Endothelial cell of umbilical vein (primary cell): ENCODE measurements around the gene SLC2A4. TPM values are rescaled to one million over a fixed set of nuclear protein-coding genes. Genes with fewer than 3 reads are reported as not detected.
A peak's percentile ranks its signal among the peaks of the same experiment; 100 is the strongest.

Experiments used
- BruUV-seq: library from RNA; stranded (reverse); fragments of 400-500 nt; replicated peaks from 2 replicates; lab custom pipeline; 2021; lab: Mats Ljungman, UMichigan
- CTCF ChIA-PET: fragments of 300-600, 350-600 bp; sonication (Branson Sonifier 250); formaldehyde crosslinking; loops from one replicate; lab custom pipeline; 2021; ENCODE audit warnings: antibody characterized with exemption, inconsistent platforms; lab: Charles Lee
- POLR2A ChIA-PET: fragments of 300-600, 350-600 bp; sonication (Branson Sonifier 250); formaldehyde crosslinking; loops from one replicate; lab custom pipeline; 2021; ENCODE audit warnings: antibody characterized with exemption, inconsistent platforms; lab: Charles Lee
- DNase-seq: peaks from one replicate; pipeline ENCODE4 v3.0.0-alpha.2; 2011; ENCODE audit warnings: low read depth, low spot score
- FAIRE-seq: peaks from 2 replicates; lab custom pipeline; 2011; peaks lifted over from hg19 to GRCh38; lab: Jason Lieb, UNC
- H2AFZ ChIP-seq: 2 replicates; pipeline ENCODE4 v1.6.0; 2012; ENCODE audit warnings: low read depth, low read length, control low read depth, inconsistent platforms
- H3K27ac ChIP-seq: 2 replicates; pipeline ENCODE4 v1.5.1; 2011; ENCODE audit warnings: low read depth, mild to moderate bottlenecking, control low read depth, low read length, moderate library complexity; ENCODE audit not compliant: insufficient read depth
- H3K27me3 ChIP-seq, 2 experiments: 2 replicates each; pipeline versions ENCODE4 v1.6.0 to v1.6.1; 2011; ENCODE audit warnings: low read length in 2 of 2, mixed read lengths in 1 of 2; ENCODE audit not compliant: control insufficient read depth in 2 of 2, insufficient read depth in 2 of 2
- H3K36me3 ChIP-seq, 2 experiments: 2 replicates in 1 of 2; 3 replicates in 1 of 2; pipeline ENCODE4 v1.5.1; 2011; ENCODE audit warnings: low read length in 2 of 2, mild to moderate bottlenecking in 1 of 2, moderate library complexity in 1 of 2; ENCODE audit not compliant: control insufficient read depth in 2 of 2, insufficient read depth in 2 of 2; ENCODE audit errors: extremely low read depth in 1 of 2
- H3K4me1 ChIP-seq: 3 replicates; pipeline ENCODE4 v1.5.1; 2011; ENCODE audit warnings: mild to moderate bottlenecking, low read length; ENCODE audit not compliant: control insufficient read depth, insufficient read depth; ENCODE audit errors: extremely low read depth
- H3K4me2 ChIP-seq: 2 replicates; pipeline ENCODE4 v1.6.1; 2011; ENCODE audit warnings: low read length, control low read depth, mixed read lengths; ENCODE audit not compliant: insufficient read depth
- H3K4me3 ChIP-seq, 3 experiments: fragments of 200-600 bp in 1 of 3; sonication (generic), shearing (Covaris generic) in 1 of 3; replicated peaks in 1 of 3; 2 replicates each; pipeline ENCODE4 v1.5.1; 2011 to 2016; ENCODE audit warnings: control low read depth in 3 of 3, low read length in 3 of 3, mild to moderate bottlenecking in 2 of 3, inconsistent platforms in 1 of 3, low read depth in 1 of 3, moderate library complexity in 1 of 3; ENCODE audit not compliant: insufficient read depth in 1 of 3
- H3K79me2 ChIP-seq: 2 replicates; pipeline ENCODE4 v1.6.0; 2012; ENCODE audit warnings: low read length, inconsistent platforms; ENCODE audit not compliant: control insufficient read depth, insufficient read depth
- H3K9ac ChIP-seq: replicated peaks from 2 replicates; pipeline ENCODE3; 2011; ENCODE audit warnings: low read length, control low read depth; ENCODE audit not compliant: insufficient read depth; ENCODE audit errors: extremely low read depth
- H3K9me1 ChIP-seq: replicated peaks from 3 replicates; pipeline ENCODE4 v1.6.0; 2011; ENCODE audit warnings: mild to moderate bottlenecking, low read length; ENCODE audit not compliant: control insufficient read depth, insufficient read depth; ENCODE audit errors: extremely low read depth
- H3K9me3 ChIP-seq: replicated peaks from 2 replicates; pipeline ENCODE4 v1.5.1; 2012; ENCODE audit warnings: low read length, inconsistent platforms; ENCODE audit not compliant: control insufficient read depth, insufficient read depth
- H4K20me1 ChIP-seq: replicated peaks from 2 replicates; pipeline ENCODE3; 2011; ENCODE audit warnings: mild to moderate bottlenecking, low read length; ENCODE audit not compliant: control insufficient read depth, insufficient read depth; ENCODE audit errors: extremely low read depth
- CTCF ChIP-seq, 2 donors: IDR thresholded peaks; 1 replicate in 1 of 2; 2 replicates in 1 of 2; pipeline ENCODE4 v1.5.1; 2011; ENCODE audit warnings: low read length in 2 of 2, mild to moderate bottlenecking in 2 of 2, moderate library complexity in 2 of 2, control low read depth in 1 of 2, inconsistent platforms in 1 of 2, low read depth in 1 of 2; ENCODE audit not compliant: insufficient read depth in 1 of 2; ENCODE audit errors: extremely low read depth in 1 of 2
- EZH2 ChIP-seq: IDR thresholded peaks from 2 replicates; pipeline ENCODE4 v1.6.1; 2012; ENCODE audit warnings: borderline replicate concordance, low read depth, mild to moderate bottlenecking, moderate library complexity, low read length, inconsistent platforms; ENCODE audit not compliant: severe bottlenecking
- FOS ChIP-seq: IDR thresholded peaks from 2 replicates; pipeline ENCODE4 v1.6.1; 2011; ENCODE audit warnings: mild to moderate bottlenecking, low read length, moderate library complexity, borderline replicate concordance; ENCODE audit not compliant: insufficient read depth
- GATA2 ChIP-seq: IDR thresholded peaks from 2 replicates; pipeline ENCODE4 v1.7.0; 2011; ENCODE audit warnings: low read depth, mild to moderate bottlenecking, moderate library complexity, mixed read lengths, low read length; ENCODE audit not compliant: insufficient read length, insufficient read depth
- JUN ChIP-seq: IDR thresholded peaks from 2 replicates; pipeline ENCODE4 v1.6.1; 2011; ENCODE audit warnings: borderline replicate concordance, low read depth; ENCODE audit not compliant: insufficient read length, insufficient read depth
- MAX ChIP-seq: IDR thresholded peaks from 2 replicates; pipeline ENCODE4 v1.6.1; 2011; ENCODE audit not compliant: insufficient read depth, insufficient read length
- MYC ChIP-seq: IDR thresholded peaks from one replicate; pipeline ENCODE4 v1.6.1; 2011; ENCODE audit warnings: mild to moderate bottlenecking, low read depth, low read length
- POLR2AphosphoS5 ChIP-seq: IDR thresholded peaks from 2 replicates; pipeline ENCODE4 v1.6.1; 2012; ENCODE audit warnings: low read depth, mild to moderate bottlenecking, control low read depth, low read length, moderate library complexity; ENCODE audit not compliant: insufficient read depth
- dilution Hi-C: fragments of 300-500 bp; cut with MboI; formaldehyde crosslinking; loops from one replicate; pipeline ENCODE4 v1.15.0; 2019; ENCODE audit warnings: low sequenced_read_pairs; ENCODE audit not compliant: extremely low pct_ligation_motif_present
- intact Hi-C: fragments of 100-400 bp; cut with micrococcal nuclease; formaldehyde crosslinking; loops from one replicate; pipeline ENCODE4 v1.10.0; 2022
- polyA plus RNA-seq, 4 experiments: library from polyadenylated mRNA; depleted of rRNA in 3 of 4; stranded (reverse) in 3 of 4; unstranded in 1 of 4; fragments of >200 nt; gene quantifications; 2 replicates each; pipeline versions ENCODE4 v1.2.1 to v1.2.3, GENCODE V29; 2011 to 2012; ENCODE audit warnings: missing spikeins in 1 of 4
- total RNA-seq: library from RNA; stranded (reverse); gene quantifications from 2 replicates; pipeline ENCODE4 v1.2.3, GENCODE V29; 2021

SLC2A4 gene
- total and polyA plus RNA-seq, 2 donors (not counting 3 experiments of a cell fraction or from before 2014, with no cell fraction given): 0.12 TPM; not detected in 1

- Histone ChIP-seq H3K27me3 (peaks cover 16 to 26% of the 10 kb centered on the region in 2 experiments), H3K9me3 (no peaks in the 10 kb centered on the region), H4K20me1 (no peaks in the 10 kb centered on the region), H3K36me3 (no peaks in the 10 kb centered on the region), H3K9me1 (no peaks in the 10 kb centered on the region), H2AFZ (peak overlapping the region; percentile 46), H3K4me2 (no peak overlapping the region), H3K9ac (no peak overlapping the region), H3K79me2 (no peaks in the 10 kb centered on the region), H3K27ac (no peak overlapping the region), H3K4me1 (peaks cover 8% of the 10 kb centered on the region), H3K4me3 (no peak overlapping the region)
- peak; percentile 22 for TF ChIP-seq EZH2
- TF ChIP-seq JUN: no peak
- no peak for TF ChIP-seq FOS
- DNase-seq (no peak), FAIRE-seq (no peak)
- BruUV-seq: no TSS peak
- dilution Hi-C loops (no loop called here), intact Hi-C loops (loop anchor here (1.0 to 5.0 kb wide), 6 partner anchors 15 to 250 kb away; partner anchors contain the start of gene ELP5)
- CTCF ChIA-PET: interaction anchor here (0.7 to 3.6 kb wide), 36 partner anchors 9 to 385 kb away, joined by 3 to 170 read pairs (median 5); partner anchors contain the start of genes ACADVL, ACAP1, CTDNEP1 and DLG4
- POLR2A ChIA-PET: no interaction called here
These were observed 14.0 kb downstream of the SLC2A4 start for GRCh38 chr17:7295230-7296180.

- POLR2A ChIA-PET: no interaction called here
- H3K79me2 ChIP-seq: no peaks in the 10 kb centered on the region
- peak overlapping the region; percentile 75 for H2AFZ ChIP-seq
- no peaks in the 10 kb centered on the region for H3K9me1 ChIP-seq
- intact Hi-C loops (loop anchor here (1.0 to 5.0 kb wide), 6 partner anchors 16 to 251 kb away; partner anchors contain the start of gene ELP5), dilution Hi-C loops (no loop called here)
- no peak overlapping the region for H3K4me2 ChIP-seq
- no peak overlapping the region for H3K27ac ChIP-seq
- H3K4me1 ChIP-seq: peaks cover 8% of the 10 kb centered on the region
- no peak overlapping the region for H3K9ac ChIP-seq
- no peaks in the 10 kb centered on the region for H4K20me1 ChIP-seq
- H3K27me3 ChIP-seq: peaks cover 16 to 26% of the 10 kb centered on the region in 2 experiments
- H3K9me3 ChIP-seq: no peaks in the 10 kb centered on the region
- TF ChIP-seq MAX (peak; percentile 92), MYC (peak; percentile 44), GATA2 (no peak), JUN (no peak), CTCF (IDR thresholded peaks at IDR 0.05; ENCODE audit: extremely low read depth in 1 of 2, insufficient read depth in 1 of 2, low read depth in 1 of 2, low read length in 2 of 2) (peak; percentile 88 to 97), FOS (no peak), POLR2AphosphoS5 (peak; percentile 42)
- no peaks in the 10 kb centered on the region for H3K36me3 ChIP-seq
- CTCF ChIA-PET: interaction anchor here (0.5 to 3.6 kb wide), 42 partner anchors 9 to 437 kb away, joined by 3 to 170 read pairs (median 5); partner anchors contain the start of genes ACADVL, ACAP1, CTDNEP1 and DLG4
- H3K4me3 ChIP-seq: no peak overlapping the region
- BruUV-seq: no TSS peak
- peak; percentile 74 for DNase-seq
- peak; percentile 77 for FAIRE-seq
These were observed 14.8 kb downstream of the SLC2A4 start for GRCh38 chr17:7296189-7296861.
